Ascending aorta (tissue), 2 donors: Measurements from ENCODE around the gene GPC3. TPM values are rescaled to one million over a fixed set of nuclear protein-coding genes. Genes with fewer than 3 reads are reported as not detected.

Source experiments
- DNase-seq, 2 donors: peaks; one replicate each; pipeline ENCODE4 v3.0.0-alpha.2; 2019; ENCODE audit warnings: low spot score in 2 of 2
- H3K27ac ChIP-seq, 2 donors: fragments of 200-600 bp; sonication (generic); one replicate each; pipeline ENCODE4 v1.5.1; 2016 to 2017; ENCODE audit warnings: mild to moderate bottlenecking in 1 of 2
- H3K27me3 ChIP-seq: fragments of 200-600 bp; sonication (generic); one replicate; pipeline ENCODE4 v1.5.1; 2017
- H3K36me3 ChIP-seq, 2 donors: fragments of 200-600 bp; sonication (generic); one replicate each; pipeline ENCODE4 v1.5.1; 2016
- H3K4me1 ChIP-seq, 2 donors: fragments of 200-600 bp; sonication (generic); one replicate each; pipeline ENCODE4 v1.5.1; 2016 to 2017; ENCODE audit warnings: mild to moderate bottlenecking in 1 of 2
- H3K4me3 ChIP-seq, 2 donors: fragments of 200-600 bp; sonication (generic); one replicate each; pipeline ENCODE4 v1.5.1; 2016 to 2017; ENCODE audit warnings: mild to moderate bottlenecking in 1 of 2
- H3K9me3 ChIP-seq, 2 donors: fragments of 200-600 bp; sonication (generic); one replicate each; pipeline ENCODE4 v1.5.1; 2016
- intact Hi-C: fragments of 100-400 bp; cut with DNase I; formaldehyde crosslinking; loops from one replicate; pipeline ENCODE4 v1.15.1; 2023
- total RNA-seq: library from RNA; depleted of rRNA; stranded (reverse); fragments of >200 nt; gene quantifications from one replicate; pipeline ENCODE4 v1.1.0, GENCODE V29; 2016
- TF ChIP-seq, protein P1 (sequence below), 3 experiments: fragments of 200-600 bp in 2 of 3; fragments of 450-650 bp in 1 of 3; sonication (generic) in 2 of 3; IDR thresholded peaks; one replicate each; pipeline ENCODE4 v1.5.1; 2016 to 2019; ENCODE audit warnings: antibody characterized with exemption in 3 of 3, mild to moderate bottlenecking in 1 of 3, moderate library complexity in 1 of 3

Gene GPC3
- total RNA-seq, 1 donor from 2014 or later: 0.75 TPM

DNA sequence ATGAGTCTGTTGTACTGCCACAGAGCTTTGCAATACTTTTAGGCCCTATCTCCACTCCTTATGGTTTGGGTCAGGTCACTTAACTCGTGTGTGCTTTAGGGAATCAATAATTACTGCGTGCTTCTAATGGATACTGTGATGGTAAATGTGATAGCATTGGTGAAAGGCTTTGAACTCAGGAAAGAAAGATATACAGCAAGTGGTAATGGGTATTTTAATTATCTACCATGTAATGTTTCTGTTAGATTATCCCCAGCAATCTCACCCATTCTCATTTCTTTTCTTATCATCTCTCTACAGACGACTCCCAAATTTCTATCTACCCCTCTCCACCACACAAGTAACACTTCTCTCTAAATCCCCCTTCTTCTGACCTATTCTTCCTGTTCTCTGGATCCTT, 128.6 kb downstream of the GPC3 start:
- H3K9me3 ChIP-seq: no peaks in the 10 kb centered on the region
- H3K4me1 ChIP-seq: no peaks in the 10 kb centered on the region
- no peak for DNase-seq
- no peak overlapping the region for H3K27ac ChIP-seq
- TF ChIP-seq, protein P1, sequence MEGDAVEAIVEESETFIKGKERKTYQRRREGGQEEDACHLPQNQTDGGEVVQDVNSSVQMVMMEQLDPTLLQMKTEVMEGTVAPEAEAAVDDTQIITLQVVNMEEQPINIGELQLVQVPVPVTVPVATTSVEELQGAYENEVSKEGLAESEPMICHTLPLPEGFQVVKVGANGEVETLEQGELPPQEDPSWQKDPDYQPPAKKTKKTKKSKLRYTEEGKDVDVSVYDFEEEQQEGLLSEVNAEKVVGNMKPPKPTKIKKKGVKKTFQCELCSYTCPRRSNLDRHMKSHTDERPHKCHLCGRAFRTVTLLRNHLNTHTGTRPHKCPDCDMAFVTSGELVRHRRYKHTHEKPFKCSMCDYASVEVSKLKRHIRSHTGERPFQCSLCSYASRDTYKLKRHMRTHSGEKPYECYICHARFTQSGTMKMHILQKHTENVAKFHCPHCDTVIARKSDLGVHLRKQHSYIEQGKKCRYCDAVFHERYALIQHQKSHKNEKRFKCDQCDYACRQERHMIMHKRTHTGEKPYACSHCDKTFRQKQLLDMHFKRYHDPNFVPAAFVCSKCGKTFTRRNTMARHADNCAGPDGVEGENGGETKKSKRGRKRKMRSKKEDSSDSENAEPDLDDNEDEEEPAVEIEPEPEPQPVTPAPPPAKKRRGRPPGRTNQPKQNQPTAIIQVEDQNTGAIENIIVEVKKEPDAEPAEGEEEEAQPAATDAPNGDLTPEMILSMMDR (IDR thresholded peaks at IDR 0.05): no peak
- intact Hi-C loops: no loop called here
- no peak overlapping the region for H3K4me3 ChIP-seq
- H3K27me3 ChIP-seq: no peaks in the 10 kb centered on the region
- no peaks in the 10 kb centered on the region for H3K36me3 ChIP-seq

DNA sequence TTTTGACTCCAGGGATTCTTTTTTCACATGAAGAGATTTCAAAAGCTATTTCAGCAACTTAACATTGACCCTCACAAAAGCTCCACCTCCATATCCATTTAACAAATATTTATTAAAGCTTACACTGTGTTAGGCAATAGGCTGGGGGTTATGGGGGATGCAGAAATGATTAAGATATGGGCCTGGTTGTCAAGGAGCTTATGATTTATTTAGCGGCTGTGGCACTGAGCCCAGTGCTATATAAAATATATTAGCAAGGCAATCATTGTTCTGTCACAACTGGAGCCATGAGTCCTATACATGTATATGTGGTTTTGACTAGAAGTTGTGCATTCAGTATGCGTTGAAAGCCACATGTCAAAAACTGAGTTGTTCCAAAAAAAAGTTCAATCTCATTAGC, 131.1 kb downstream of the GPC3 start:
- H3K9me3 ChIP-seq: no peaks in the 10 kb centered on the region
- H3K27ac ChIP-seq: no peak overlapping the region
- no peak overlapping the region for H3K4me3 ChIP-seq
- H3K4me1 ChIP-seq: no peaks in the 10 kb centered on the region
- H3K27me3 ChIP-seq: no peaks in the 10 kb centered on the region
- H3K36me3 ChIP-seq: no peaks in the 10 kb centered on the region
- no peak for DNase-seq
- intact Hi-C loops: no loop called here
- TF ChIP-seq, protein P1 (IDR thresholded peaks at IDR 0.05): no peak

DNA sequence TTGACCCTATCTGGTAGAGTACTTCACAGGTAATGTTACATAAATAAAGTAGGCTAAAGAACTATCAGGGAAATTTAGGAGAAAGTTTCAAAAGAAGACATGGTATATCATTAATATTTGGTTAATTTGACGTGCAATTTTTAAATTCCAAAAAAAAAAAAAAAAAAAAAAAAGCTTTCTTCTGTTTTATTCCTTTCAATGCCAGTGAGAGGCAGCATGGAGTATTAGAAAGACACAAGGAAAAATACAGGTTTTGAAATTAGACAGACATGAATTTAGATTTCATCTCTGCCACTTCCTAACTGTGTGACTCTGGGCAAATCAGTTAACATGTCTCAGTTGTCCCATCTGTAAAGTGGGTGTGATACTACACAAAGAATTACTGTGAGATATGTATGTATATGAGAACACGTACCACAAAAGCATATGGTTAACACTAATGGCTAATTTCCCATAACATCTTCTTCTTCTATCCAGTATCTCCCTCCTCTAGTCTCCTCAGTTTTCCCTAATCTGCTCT, 132.5 kb downstream of the GPC3 start:
- Histone ChIP-seq H3K4me1 (no peaks in the 10 kb centered on the region), H3K27me3 (no peaks in the 10 kb centered on the region), H3K27ac (no peak overlapping the region), H3K9me3 (no peaks in the 10 kb centered on the region), H3K36me3 (no peaks in the 10 kb centered on the region), H3K4me3 (no peak overlapping the region)
- TF ChIP-seq, protein P1 (IDR thresholded peaks at IDR 0.05): no peak
- intact Hi-C loops: no loop called here
- no peak for DNase-seq

DNA sequence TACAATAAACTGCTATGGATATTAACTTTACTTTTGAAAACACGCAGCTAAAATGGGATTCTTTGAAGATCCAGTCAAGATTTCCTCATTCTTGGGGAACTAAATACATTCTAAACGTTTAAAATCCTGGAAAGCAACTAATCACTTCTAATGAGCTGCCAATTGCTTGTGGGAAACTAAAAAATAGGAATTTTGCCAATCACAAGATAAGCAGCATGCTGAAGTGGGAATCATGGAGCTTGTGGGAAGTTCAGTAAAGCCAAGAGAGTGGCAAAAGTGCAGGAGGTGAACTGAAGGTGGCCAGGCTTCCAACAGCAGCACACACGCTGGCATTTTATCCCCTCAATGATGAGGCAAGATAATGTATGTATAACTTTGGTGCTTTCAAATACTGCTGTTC, 133.0 kb downstream of the GPC3 start:
- no peak for DNase-seq
- H3K4me3 ChIP-seq: no peak overlapping the region
- H3K4me1 ChIP-seq: no peaks in the 10 kb centered on the region
- no peaks in the 10 kb centered on the region for H3K36me3 ChIP-seq
- H3K27ac ChIP-seq: no peak overlapping the region
- H3K27me3 ChIP-seq: no peaks in the 10 kb centered on the region
- intact Hi-C loops: no loop called here
- TF ChIP-seq, protein P1 (IDR thresholded peaks at IDR 0.05): no peak
- H3K9me3 ChIP-seq: no peaks in the 10 kb centered on the region

DNA sequence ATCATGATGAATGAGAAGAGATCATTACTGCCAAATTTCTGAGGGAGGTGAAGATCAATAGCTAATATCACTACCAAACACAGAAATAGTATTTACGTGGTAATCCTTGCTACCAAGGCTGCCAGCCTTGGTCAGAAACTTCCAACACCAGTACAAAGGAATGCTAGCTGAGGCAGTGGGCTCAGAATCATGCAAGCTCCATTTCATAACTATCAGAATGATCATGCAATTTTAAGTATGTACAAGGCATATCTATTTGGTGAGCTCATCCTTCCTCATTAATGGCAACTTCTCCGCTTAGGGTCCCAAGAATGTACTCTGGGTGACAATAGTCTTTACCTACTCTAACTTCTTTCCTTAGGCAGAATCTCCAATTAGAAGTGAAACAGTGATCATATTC, 135.0 kb downstream of the GPC3 start:
- Histone ChIP-seq H3K4me3 (no peak overlapping the region), H3K27ac (no peak overlapping the region), H3K36me3 (no peaks in the 10 kb centered on the region), H3K27me3 (no peaks in the 10 kb centered on the region), H3K4me1 (peaks cover 0 to 4% of the 10 kb centered on the region in 2 donors), H3K9me3 (no peaks in the 10 kb centered on the region)
- no peak for DNase-seq
- TF ChIP-seq, protein P1 (IDR thresholded peaks at IDR 0.05): no peak
- intact Hi-C loops: no loop called here

DNA sequence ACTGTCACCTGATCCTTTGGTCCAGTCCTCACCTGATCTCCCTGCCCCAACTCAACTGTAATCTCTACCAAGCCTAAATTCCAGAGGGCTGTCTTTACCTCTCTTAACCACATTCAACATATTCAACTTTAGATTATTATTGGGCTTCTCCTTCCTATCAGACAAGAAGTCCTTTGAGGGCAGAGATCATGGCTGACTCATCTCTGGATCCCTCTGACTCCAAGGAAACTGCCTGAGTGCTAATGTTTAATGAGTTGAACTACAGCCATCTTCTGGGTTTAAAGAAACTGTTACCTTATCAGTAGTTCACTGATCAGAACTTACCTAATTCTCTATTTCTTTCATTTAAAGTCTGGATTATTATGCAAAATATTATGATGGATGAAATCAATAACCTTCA, 135.7 kb downstream of the GPC3 start:
- TF ChIP-seq, protein P1 (IDR thresholded peaks at IDR 0.05): no peak
- intact Hi-C loops: no loop called here
- Histone ChIP-seq H3K4me1 (peaks cover 0 to 4% of the 10 kb centered on the region in 2 donors), H3K36me3 (no peaks in the 10 kb centered on the region), H3K27me3 (no peaks in the 10 kb centered on the region), H3K9me3 (no peaks in the 10 kb centered on the region), H3K4me3 (no peak overlapping the region), H3K27ac (no peak overlapping the region)
- DNase-seq: no peak
